Kasumi-1 (cell line): ENCODE measurements around the gene SNCB.

Source experiments
- DNase-seq, 2 experiments: peaks; one replicate each; lab custom pipeline; 2025; lab: John Stamatoyannopoulos, UW

Gene SNCB

GRCh38 chr5:176660860-176661641 is 30.7 kb upstream of the SNCB start:
- peak; percentile 73 to 74 for DNase-seq

GRCh38 chr5:176660530-176660859 is 30.2 kb upstream of the SNCB start:
- no peak for DNase-seq

GRCh38 chr5:176659860-176660461 is 29.6 kb upstream of the SNCB start:
- no peak for DNase-seq

- no peak for DNase-seq
Observed at GRCh38 chr5:176659512-176659839, 29.1 kb upstream of the SNCB start.

GRCh38 chr5:176658817-176659511 is 28.6 kb upstream of the SNCB start:
- DNase-seq, result peak; percentile 20 to 24

GRCh38 chr5:176658007-176658599 is 27.8 kb upstream of the SNCB start:
- peak; percentile 70 to 83 for DNase-seq

- no peak for DNase-seq
Observed at GRCh38 chr5:176656467-176656990, 26.2 kb upstream of the SNCB start.

GRCh38 chr5:176654856-176655255 is 24.5 kb upstream of the SNCB start:
- DNase-seq, result no peak

GRCh38 chr5:176653401-176654385 is 23.4 kb upstream of the SNCB start:
- no peak for DNase-seq

- DNase-seq, result no peak
Observed at GRCh38 chr5:176652136-176652535, 21.8 kb upstream of the SNCB start.

- DNase-seq, result no peak
Observed at GRCh38 chr5:176651472-176651980, 21.2 kb upstream of the SNCB start.

GRCh38 chr5:176650354-176650884 is 20.1 kb upstream of the SNCB start:
- DNase-seq, result no peak

- DNase-seq, result no peak
Observed at GRCh38 chr5:176648474-176649194, 18.3 kb upstream of the SNCB start.

GRCh38 chr5:176647843-176648473 is 17.6 kb upstream of the SNCB start:
- DNase-seq, result no peak

GRCh38 chr5:176647030-176647842 is 16.9 kb upstream of the SNCB start, which contains the start of gene TSPAN17:
TSS of gene TSPAN17 (plus strand) at chr5:176647484. CDS start at chr5:176647616, 132 bp downstream.
- DNase-seq, result peak; percentile 95 to 96

GRCh38 chr5:176646707-176647029 is 16.3 kb upstream of the SNCB start:
- DNase-seq, result peak; percentile 55 to 60

- DNase-seq, result no peak
Observed at GRCh38 chr5:176646049-176646706, 15.8 kb upstream of the SNCB start.
